PC-9 (cell line): ENCODE results near the gene SUPV3L1.

Experiments
- EZH2 ChIP-seq: fragments of 200-600 bp; sonication (generic); IDR thresholded peaks from 2 replicates; pipeline ENCODE4 v1.8.0; 2017; ENCODE audit warnings: antibody characterized with exemption, low read depth
- TF ChIP-seq, protein P1 (sequence below): fragments of 200-600 bp; sonication (generic); conservative IDR thresholded peaks from 2 replicates; pipeline ENCODE4 v1.6.1; 2017; ENCODE audit warnings: mixed run types, antibody characterized with exemption, mild to moderate bottlenecking, moderate library complexity

DNA sequence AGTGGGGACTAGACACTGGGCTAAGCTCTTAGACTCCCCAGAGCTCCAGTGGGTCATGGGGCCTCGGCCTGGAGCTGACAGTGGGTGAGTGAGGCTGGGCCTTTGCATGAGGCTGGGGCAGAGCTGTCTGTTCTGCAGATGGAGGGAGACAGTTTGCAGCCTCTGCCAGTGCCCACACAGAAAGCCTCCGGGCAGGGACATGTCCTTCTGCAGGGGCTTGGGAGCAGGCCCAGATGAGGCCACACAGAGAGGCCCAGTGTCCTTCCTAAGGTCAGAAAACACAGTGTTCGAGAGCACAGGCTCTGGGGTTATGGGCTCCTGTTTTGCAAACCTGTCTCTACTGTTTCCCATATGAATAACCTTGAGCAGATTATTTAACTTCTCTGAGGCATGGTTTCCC is 73.1 kb downstream of the SUPV3L1 start:
- TF ChIP-seq, protein P1, sequence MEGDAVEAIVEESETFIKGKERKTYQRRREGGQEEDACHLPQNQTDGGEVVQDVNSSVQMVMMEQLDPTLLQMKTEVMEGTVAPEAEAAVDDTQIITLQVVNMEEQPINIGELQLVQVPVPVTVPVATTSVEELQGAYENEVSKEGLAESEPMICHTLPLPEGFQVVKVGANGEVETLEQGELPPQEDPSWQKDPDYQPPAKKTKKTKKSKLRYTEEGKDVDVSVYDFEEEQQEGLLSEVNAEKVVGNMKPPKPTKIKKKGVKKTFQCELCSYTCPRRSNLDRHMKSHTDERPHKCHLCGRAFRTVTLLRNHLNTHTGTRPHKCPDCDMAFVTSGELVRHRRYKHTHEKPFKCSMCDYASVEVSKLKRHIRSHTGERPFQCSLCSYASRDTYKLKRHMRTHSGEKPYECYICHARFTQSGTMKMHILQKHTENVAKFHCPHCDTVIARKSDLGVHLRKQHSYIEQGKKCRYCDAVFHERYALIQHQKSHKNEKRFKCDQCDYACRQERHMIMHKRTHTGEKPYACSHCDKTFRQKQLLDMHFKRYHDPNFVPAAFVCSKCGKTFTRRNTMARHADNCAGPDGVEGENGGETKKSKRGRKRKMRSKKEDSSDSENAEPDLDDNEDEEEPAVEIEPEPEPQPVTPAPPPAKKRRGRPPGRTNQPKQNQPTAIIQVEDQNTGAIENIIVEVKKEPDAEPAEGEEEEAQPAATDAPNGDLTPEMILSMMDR: no peak
- no peak for TF ChIP-seq EZH2
